ENCODE measurements around the gene ALOXE3. TPM values are rescaled to one million over a fixed set of nuclear protein-coding genes. Genes with fewer than 3 reads are reported as not detected.

Gene ALOXE3
- total RNA-seq, 1 donor from 2014 or later: not detected

DNA sequence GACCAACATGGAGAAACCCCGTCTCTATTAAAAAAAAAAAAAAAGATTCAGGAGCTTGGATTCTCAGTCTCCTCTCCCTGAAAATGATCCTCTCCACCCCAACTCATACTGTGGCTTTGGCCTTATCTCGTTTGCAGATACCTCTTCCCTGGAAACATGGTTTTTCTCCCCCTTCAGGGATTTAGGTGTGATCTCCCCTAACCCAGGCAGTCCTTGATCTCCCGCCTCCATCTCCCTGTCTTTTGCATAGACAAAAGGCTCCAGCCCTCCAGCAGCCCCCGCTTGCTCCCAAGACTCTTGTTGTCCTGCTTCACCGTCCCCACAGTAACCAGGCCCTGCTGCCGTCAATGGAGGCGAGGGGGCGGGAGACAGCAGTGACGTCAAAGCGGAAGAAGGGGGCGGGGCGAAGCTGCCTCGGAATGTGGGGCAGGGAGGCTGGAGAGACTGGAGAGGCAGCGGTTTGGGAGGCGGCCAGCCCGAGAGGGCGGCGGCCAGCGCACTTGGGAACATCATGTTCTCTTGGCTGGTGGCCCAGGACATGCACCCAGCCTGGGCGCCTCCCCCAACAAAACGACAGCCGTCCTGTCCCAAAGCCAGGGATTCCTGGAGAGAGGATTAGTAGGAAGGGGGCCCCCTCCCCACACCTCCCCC, 35.8 kb upstream of the ALOXE3 start:
- DNase-seq: peak; percentile 94
- Mint-ChIP-seq H3K9me3 (ENCODE audit: unreplicated experiment) (peaks cover 17% of the 10 kb centered on the region), H3K36me3 (ENCODE audit: unreplicated experiment) (no peaks in the 10 kb centered on the region), H3K27me3 (ENCODE audit: unreplicated experiment) (peaks cover 12% of the 10 kb centered on the region), H3K4me1 (ENCODE audit: low read depth, unreplicated experiment) (peaks cover 20% of the 10 kb centered on the region), H3K4me3 (ENCODE audit: unreplicated experiment) (no peak overlapping the region), H3K27ac (ENCODE audit: unreplicated experiment) (peak overlapping the region; percentile 99)
- TF ChIP-seq, protein P1, sequence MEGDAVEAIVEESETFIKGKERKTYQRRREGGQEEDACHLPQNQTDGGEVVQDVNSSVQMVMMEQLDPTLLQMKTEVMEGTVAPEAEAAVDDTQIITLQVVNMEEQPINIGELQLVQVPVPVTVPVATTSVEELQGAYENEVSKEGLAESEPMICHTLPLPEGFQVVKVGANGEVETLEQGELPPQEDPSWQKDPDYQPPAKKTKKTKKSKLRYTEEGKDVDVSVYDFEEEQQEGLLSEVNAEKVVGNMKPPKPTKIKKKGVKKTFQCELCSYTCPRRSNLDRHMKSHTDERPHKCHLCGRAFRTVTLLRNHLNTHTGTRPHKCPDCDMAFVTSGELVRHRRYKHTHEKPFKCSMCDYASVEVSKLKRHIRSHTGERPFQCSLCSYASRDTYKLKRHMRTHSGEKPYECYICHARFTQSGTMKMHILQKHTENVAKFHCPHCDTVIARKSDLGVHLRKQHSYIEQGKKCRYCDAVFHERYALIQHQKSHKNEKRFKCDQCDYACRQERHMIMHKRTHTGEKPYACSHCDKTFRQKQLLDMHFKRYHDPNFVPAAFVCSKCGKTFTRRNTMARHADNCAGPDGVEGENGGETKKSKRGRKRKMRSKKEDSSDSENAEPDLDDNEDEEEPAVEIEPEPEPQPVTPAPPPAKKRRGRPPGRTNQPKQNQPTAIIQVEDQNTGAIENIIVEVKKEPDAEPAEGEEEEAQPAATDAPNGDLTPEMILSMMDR (IDR thresholded peaks at IDR 0.05; ENCODE audit: partially characterized antibody, unreplicated experiment): no peak

DNA sequence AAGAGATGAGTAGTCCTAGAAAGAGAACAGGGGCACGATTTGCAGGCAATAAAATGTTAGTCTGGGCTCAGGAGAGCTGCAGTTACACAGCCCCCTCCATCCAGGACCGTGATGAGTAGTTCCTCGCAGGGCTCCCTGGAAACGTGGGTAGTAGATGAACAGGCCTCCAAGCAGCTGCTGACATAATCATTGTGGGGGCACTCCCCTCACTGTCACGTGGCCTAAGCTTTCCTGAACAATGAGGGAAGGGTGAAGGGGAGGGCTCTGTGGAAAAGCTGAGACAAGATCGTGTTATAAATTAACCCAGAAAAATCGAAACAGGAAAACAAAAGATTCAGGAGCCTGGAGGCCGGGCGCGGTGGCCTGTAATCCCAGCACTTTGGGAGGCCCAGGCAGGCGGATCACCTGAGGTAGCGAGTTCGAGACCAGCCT, 35.2 kb upstream of the ALOXE3 start:
- no peaks in the 10 kb centered on the region for H3K36me3 Mint-ChIP-seq (ENCODE audit: unreplicated experiment)
- peak overlapping the region; percentile 99 for H3K27ac Mint-ChIP-seq (ENCODE audit: unreplicated experiment)
- peaks cover 20% of the 10 kb centered on the region for H3K4me1 Mint-ChIP-seq (ENCODE audit: low read depth, unreplicated experiment)
- H3K9me3 Mint-ChIP-seq (ENCODE audit: unreplicated experiment): peaks cover 17% of the 10 kb centered on the region
- TF ChIP-seq, protein P1 (IDR thresholded peaks at IDR 0.05; ENCODE audit: partially characterized antibody, unreplicated experiment): no peak
- no peak overlapping the region for H3K4me3 Mint-ChIP-seq (ENCODE audit: unreplicated experiment)
- H3K27me3 Mint-ChIP-seq (ENCODE audit: unreplicated experiment): peaks cover 12% of the 10 kb centered on the region
- peak; percentile 43 for DNase-seq

DNA sequence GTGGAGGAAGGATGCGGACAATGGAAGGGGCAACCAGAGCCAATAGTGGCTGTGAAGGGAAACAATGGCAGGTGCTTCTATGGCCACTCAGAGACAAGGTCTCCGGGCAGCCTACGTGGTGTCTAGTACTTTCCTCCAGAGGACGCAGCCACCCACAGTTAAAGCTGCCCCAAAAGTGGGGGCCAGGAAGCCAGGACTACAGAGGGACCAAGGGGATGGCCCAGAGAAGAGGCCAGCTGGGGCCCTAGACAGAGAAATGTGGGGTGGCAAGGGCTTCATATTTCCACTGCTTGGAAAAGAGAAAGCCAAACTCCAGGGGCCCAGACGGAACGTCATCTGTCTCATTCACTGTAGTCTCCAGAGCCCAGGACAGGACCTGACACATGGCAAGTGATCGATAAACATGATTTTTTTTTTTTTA, 34.7 kb upstream of the ALOXE3 start:
- Mint-ChIP-seq H3K4me3 (ENCODE audit: unreplicated experiment) (no peak overlapping the region), H3K36me3 (ENCODE audit: unreplicated experiment) (no peaks in the 10 kb centered on the region), H3K4me1 (ENCODE audit: low read depth, unreplicated experiment) (peaks cover 20% of the 10 kb centered on the region), H3K27me3 (ENCODE audit: unreplicated experiment) (peaks cover 12% of the 10 kb centered on the region), H3K9me3 (ENCODE audit: unreplicated experiment) (peaks cover 17% of the 10 kb centered on the region), H3K27ac (ENCODE audit: unreplicated experiment) (peak overlapping the region; percentile 99)
- DNase-seq: peak; percentile 41
- TF ChIP-seq, protein P1 (IDR thresholded peaks at IDR 0.05; ENCODE audit: partially characterized antibody, unreplicated experiment): no peak

DNA sequence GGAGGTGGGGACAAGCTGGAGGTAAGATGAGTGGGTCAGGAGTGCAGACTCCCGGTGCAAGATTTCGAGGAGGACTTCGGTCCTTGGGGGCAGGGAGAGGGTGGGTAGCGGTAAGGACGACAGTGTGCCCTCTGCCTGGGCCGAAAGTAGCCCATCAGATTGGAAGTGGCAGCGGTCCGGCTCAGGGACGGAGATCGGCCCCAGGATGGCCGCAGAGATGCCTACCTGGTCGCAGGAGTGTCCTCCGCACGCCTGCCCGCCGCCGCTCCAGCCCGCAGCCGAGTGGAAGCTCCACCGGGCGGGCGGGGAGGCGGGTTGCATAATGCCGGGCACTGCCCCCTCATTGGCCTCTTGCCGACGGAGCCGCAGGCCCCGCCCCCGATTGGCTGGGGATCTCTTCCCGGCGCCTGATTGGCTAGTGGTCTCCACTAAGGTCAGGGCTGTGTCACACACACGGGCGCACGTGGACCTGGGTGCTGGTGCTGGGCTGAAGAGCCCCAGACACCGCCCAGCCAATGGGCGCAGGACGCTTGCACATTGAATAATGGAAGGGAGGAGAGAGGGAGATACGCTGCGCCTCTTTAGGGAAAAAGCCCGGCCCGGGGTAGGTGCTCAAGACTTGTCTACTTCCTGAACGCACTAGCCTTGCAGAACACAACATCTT, 33.9 kb upstream of the ALOXE3 start, which contains the start of gene PER1:
Gene PER1, minus strand, starts transcription at position 293 of the 664 bp plus-strand sequence. CDS start 1,698 bp downstream, outside the sequence.
- TF ChIP-seq, protein P1 (IDR thresholded peaks at IDR 0.05; ENCODE audit: partially characterized antibody, unreplicated experiment): no peak
- Mint-ChIP-seq H3K4me3 (ENCODE audit: unreplicated experiment) (no peak within 1 kb of the TSS), H3K36me3 (ENCODE audit: unreplicated experiment) (no peaks in the 10 kb centered on the region), H3K9me3 (ENCODE audit: unreplicated experiment) (peaks cover 17% of the 10 kb centered on the region), H3K27ac (ENCODE audit: unreplicated experiment) (peak within 1 kb of the TSS; percentile 99), H3K4me1 (ENCODE audit: low read depth, unreplicated experiment) (peaks cover 20% of the 10 kb centered on the region), H3K27me3 (ENCODE audit: unreplicated experiment) (peaks cover 12% of the 10 kb centered on the region)
- DNase-seq: peak; percentile 98

DNA sequence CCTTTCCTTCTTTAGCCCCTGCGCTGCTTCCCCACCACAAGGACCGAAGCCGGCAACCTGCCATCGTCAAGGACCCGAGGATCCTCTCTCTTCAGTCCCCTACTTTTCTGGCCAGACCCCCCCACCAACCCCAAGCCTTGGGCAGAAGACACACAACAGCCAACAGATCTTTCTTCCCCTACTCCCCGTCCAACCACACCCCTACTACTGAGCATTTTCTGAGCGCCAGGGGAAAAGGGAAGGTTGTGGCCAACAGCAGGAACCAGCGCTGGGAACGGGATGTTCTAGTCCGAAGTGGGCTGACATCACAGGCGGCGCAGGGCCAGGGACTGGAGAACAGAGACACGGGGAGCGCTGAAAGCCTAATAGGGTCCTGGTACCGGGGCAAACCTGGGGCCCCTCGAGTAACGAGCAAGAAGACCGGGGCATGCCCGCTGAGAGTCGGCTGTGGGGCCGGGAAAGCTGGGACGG, 33.4 kb upstream of the ALOXE3 start:
- H3K27me3 Mint-ChIP-seq (ENCODE audit: unreplicated experiment): peaks cover 13% of the 10 kb centered on the region
- H3K4me3 Mint-ChIP-seq (ENCODE audit: unreplicated experiment): no peak overlapping the region
- peak overlapping the region; percentile 73 for H3K27ac Mint-ChIP-seq (ENCODE audit: unreplicated experiment)
- DNase-seq: peak; percentile 51
- TF ChIP-seq, protein P1 (IDR thresholded peaks at IDR 0.05; ENCODE audit: partially characterized antibody, unreplicated experiment): no peak
- H3K4me1 Mint-ChIP-seq (ENCODE audit: low read depth, unreplicated experiment): peaks cover 20% of the 10 kb centered on the region
- H3K9me3 Mint-ChIP-seq (ENCODE audit: unreplicated experiment): peaks cover 17% of the 10 kb centered on the region
- H3K36me3 Mint-ChIP-seq (ENCODE audit: unreplicated experiment): no peaks in the 10 kb centered on the region
